Gastroesophageal sphincter (tissue), 4 donors: ENCODE data around the gene SHTN1. TPM values are rescaled to one million over a fixed set of nuclear protein-coding genes. Genes with fewer than 3 reads are reported as not detected.

Experiments used
- ATAC-seq: fragments of 150-250 bp; one replicate; pipeline ENCODE4 v1.9.1; 2016; ENCODE audit warnings: mild to moderate bottlenecking, moderate library complexity
- H3K27ac ChIP-seq, 4 donors: fragments of 200-600 bp; sonication (generic) in 3 of 4; 1 replicate in 3 of 4; 2 replicates in 1 of 4; pipeline ENCODE4 v1.5.1; 2016 to 2019
- H3K27me3 ChIP-seq: fragments of 200-600 bp; sonication (generic); one replicate; pipeline ENCODE4 v1.5.1; 2019
- H3K36me3 ChIP-seq, 2 donors: fragments of 200-600 bp; sonication (generic); one replicate each; pipeline ENCODE4 v1.5.1; 2019; ENCODE audit warnings: control low read depth in 1 of 2
- H3K4me1 ChIP-seq, 3 donors: fragments of 200-600 bp; sonication (generic); 1 replicate in 2 of 3; 2 replicates in 1 of 3; pipeline ENCODE4 v1.5.1; 2016 to 2019; ENCODE audit warnings: control low read depth in 2 of 3
- H3K4me3 ChIP-seq, 2 donors: fragments of 200-600 bp; sonication (generic); one replicate each; pipeline ENCODE4 v1.5.1; 2019; ENCODE audit warnings: mild to moderate bottlenecking in 1 of 2, moderate library complexity in 1 of 2
- H3K9me3 ChIP-seq, 3 donors: fragments of 200-600 bp; sonication (generic); one replicate each; pipeline ENCODE4 v1.5.1; 2017 to 2019; ENCODE audit warnings: control low read depth in 2 of 3
- EP300 ChIP-seq: sonication (generic); formaldehyde crosslinking; IDR thresholded peaks from one replicate; pipeline ENCODE4 v1.6.1; 2017; ENCODE audit warnings: antibody characterized with exemption, mild to moderate bottlenecking
- POLR2A ChIP-seq, 2 donors: fragments of 450-650 bp; IDR thresholded peaks; one replicate each; pipeline ENCODE4 v1.6.1; 2017; ENCODE audit warnings: antibody characterized with exemption in 2 of 2, mild to moderate bottlenecking in 2 of 2, moderate library complexity in 1 of 2
- POLR2AphosphoS5 ChIP-seq: sonication (generic); formaldehyde crosslinking; IDR thresholded peaks from one replicate; pipeline ENCODE4 v1.6.1; 2017; ENCODE audit warnings: antibody characterized with exemption
- WGBS, 2 donors: methylation state at CpG; one replicate each; pipeline ENCODE4 v1.1.5; 2018; ENCODE audit warnings: low coverage in 1 of 2; 5-methylcytosine and 5-hydroxymethylcytosine counted together
- total RNA-seq, 4 donors: library from RNA; depleted of rRNA; stranded (reverse); fragments of >200 nt; gene quantifications; one replicate each; pipeline ENCODE4 v1.1.0, GENCODE V29; 2016
- TF ChIP-seq, protein P1 (sequence below), 4 experiments: fragments of 200-600 bp in 2 of 4; fragments of 450-650 bp in 2 of 4; sonication (generic) in 1 of 4; IDR thresholded peaks; one replicate each; pipeline ENCODE4 v1.5.1; 2017 to 2019; ENCODE audit warnings: antibody characterized with exemption in 4 of 4, mild to moderate bottlenecking in 2 of 4, moderate library complexity in 2 of 4

Gene SHTN1
- total RNA-seq, 4 donors from 2014 or later, result 4.3 to 9.2 (median 6.3) TPM

DNA sequence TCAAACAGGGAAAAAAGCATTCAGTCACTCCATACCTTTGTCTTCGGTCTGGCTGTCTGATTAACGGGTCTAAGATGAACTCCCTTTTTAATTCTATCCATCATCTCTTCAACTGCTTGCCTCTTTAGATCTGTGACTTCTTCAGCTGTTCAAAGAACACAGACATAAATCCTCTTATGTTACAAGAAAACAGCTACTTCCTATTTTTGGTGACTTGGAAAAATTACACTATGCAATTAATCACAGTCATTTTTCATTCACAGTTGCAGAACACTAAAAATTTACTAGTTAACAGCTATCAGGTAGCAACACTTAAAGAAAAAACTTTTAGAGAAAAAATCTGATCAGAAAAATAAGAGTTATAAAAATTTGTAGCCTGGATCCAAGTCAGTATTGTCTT, 89.6 kb downstream of the SHTN1 start:
- no peak for ATAC-seq
- no peaks in the 10 kb centered on the region for H3K27me3 ChIP-seq
- 56 to 66% methylated on average over 2 of the region's 2 CpGs for WGBS, 2 donors
- no peaks in the 10 kb centered on the region for H3K4me1 ChIP-seq
- peaks cover 0 to 34% of the 10 kb centered on the region in 2 donors for H3K36me3 ChIP-seq
- H3K27ac ChIP-seq, result no peak overlapping the region
- H3K9me3 ChIP-seq, result no peaks in the 10 kb centered on the region
- no peak overlapping the region for H3K4me3 ChIP-seq
- TF ChIP-seq, protein P1, sequence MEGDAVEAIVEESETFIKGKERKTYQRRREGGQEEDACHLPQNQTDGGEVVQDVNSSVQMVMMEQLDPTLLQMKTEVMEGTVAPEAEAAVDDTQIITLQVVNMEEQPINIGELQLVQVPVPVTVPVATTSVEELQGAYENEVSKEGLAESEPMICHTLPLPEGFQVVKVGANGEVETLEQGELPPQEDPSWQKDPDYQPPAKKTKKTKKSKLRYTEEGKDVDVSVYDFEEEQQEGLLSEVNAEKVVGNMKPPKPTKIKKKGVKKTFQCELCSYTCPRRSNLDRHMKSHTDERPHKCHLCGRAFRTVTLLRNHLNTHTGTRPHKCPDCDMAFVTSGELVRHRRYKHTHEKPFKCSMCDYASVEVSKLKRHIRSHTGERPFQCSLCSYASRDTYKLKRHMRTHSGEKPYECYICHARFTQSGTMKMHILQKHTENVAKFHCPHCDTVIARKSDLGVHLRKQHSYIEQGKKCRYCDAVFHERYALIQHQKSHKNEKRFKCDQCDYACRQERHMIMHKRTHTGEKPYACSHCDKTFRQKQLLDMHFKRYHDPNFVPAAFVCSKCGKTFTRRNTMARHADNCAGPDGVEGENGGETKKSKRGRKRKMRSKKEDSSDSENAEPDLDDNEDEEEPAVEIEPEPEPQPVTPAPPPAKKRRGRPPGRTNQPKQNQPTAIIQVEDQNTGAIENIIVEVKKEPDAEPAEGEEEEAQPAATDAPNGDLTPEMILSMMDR (IDR thresholded peaks at IDR 0.05), result no peak
- TF ChIP-seq POLR2AphosphoS5 (no peak), POLR2A (IDR thresholded peaks at IDR 0.05) (no peak), EP300 (no peak)

DNA sequence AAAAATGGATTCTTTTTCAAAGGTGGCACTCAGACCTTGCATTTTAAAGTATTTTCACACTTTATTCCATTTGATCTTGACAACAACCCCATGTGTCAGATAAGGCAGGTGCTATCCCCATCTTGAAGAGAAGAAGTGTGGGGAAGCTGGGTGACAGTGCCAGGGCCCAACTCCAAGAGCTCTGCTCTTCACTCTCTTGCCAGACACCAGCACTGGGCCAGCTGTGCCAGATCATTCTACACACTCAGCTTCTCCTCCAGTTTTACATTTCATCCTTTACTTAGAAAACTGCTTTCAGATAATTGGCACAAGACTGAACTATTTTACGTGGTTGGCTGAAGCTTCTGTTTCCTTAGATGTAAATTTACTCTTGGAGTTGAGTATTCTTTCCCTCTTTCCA, 91.3 kb downstream of the SHTN1 start:
- TF ChIP-seq POLR2AphosphoS5 (no peak), EP300 (no peak), POLR2A (IDR thresholded peaks at IDR 0.05) (no peak)
- TF ChIP-seq, protein P1 (IDR thresholded peaks at IDR 0.05), result no peak
- H3K9me3 ChIP-seq, result no peaks in the 10 kb centered on the region
- ATAC-seq, result no peak
- H3K27me3 ChIP-seq, result no peaks in the 10 kb centered on the region
- no peak overlapping the region for H3K27ac ChIP-seq
- H3K36me3 ChIP-seq, result peaks cover 0 to 30% of the 10 kb centered on the region in 2 donors
- no peaks in the 10 kb centered on the region for H3K4me1 ChIP-seq
- WGBS, 2 donors, result 60 to 73% methylated on average over 1 of the region's 1 CpG
- H3K4me3 ChIP-seq, result no peak overlapping the region

DNA sequence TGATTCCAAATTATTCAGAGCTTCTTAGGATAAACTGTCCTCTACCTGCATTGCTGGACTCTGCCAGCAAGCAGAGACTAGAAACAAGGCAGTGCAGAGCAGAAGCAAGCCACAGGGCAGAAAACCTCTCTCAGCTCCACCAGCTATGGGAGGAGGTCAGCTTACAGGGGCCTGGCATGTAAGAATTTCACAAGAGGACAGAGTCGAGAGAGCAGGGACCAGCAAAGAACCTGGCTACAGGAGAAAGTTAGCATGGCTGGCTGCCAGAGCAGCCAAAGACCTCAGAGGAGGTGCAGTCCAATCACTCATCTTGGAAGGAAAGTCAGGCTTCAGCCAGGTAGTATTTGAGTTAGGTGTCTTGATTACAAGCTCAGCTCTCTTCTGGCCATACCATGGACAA, 92.8 kb downstream of the SHTN1 start:
- no peak for ATAC-seq
- Histone ChIP-seq H3K36me3 (peaks cover 0 to 30% of the 10 kb centered on the region in 2 donors), H3K27ac (no peak overlapping the region), H3K27me3 (no peaks in the 10 kb centered on the region), H3K9me3 (no peaks in the 10 kb centered on the region), H3K4me3 (no peak overlapping the region), H3K4me1 (no peaks in the 10 kb centered on the region)
- 17 to 67% methylated on average over 1 of the region's 1 CpG for WGBS, 2 donors
- no peak for TF ChIP-seq EP300

DNA sequence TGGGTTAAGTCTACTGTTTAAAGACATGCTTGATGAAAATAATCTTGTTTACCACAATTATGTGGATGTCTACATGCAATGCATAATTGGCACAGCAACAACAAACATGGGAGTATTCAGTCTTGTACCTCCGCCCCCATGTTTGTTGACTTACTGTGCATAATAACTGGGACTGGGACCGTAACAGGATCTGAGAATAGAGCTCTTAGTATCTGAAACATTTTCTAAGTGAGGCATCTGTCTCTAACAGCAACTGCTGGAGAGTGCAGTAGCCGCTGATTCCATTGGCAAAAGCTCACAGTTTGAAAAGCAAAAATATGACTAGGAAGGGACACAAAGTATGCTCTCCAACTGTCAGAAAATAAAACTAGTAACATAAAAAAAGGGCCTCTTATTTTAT, 94.1 kb downstream of the SHTN1 start:
- TF ChIP-seq EP300, result no peak
- TF ChIP-seq POLR2AphosphoS5, result no peak
- TF ChIP-seq, protein P1 (IDR thresholded peaks at IDR 0.05), result no peak
- TF ChIP-seq POLR2A (IDR thresholded peaks at IDR 0.05), result no peak
- ATAC-seq, result no peak
- no peak overlapping the region for H3K27ac ChIP-seq
- no peak overlapping the region for H3K4me3 ChIP-seq
- no peaks in the 10 kb centered on the region for H3K9me3 ChIP-seq
- no peaks in the 10 kb centered on the region for H3K4me1 ChIP-seq
- peaks cover 0 to 32% of the 10 kb centered on the region in 2 donors for H3K36me3 ChIP-seq
- no peaks in the 10 kb centered on the region for H3K27me3 ChIP-seq
- WGBS, 2 donors, result 50 to 58% methylated on average over 1 to 3 of the region's 3 CpGs

DNA sequence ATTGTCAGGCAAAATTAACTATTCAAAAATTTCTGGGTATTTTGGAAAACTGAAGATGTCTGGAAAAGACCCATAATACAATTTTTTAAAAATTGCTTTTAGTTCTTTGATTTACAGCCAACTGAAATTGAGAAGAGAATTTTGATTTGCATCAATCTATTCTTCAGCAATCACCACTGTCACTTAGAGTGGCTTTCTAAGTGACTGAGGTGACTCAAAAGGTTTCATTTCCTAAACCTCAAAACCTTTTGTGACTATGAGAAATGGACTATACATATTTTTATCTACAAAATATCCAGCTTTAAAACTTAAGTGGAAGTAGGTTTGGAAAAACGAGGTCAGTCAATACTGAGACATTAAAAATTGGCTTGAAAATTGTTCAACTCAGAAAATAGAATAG, 95.7 kb downstream of the SHTN1 start:
- Histone ChIP-seq H3K9me3 (no peaks in the 10 kb centered on the region), H3K4me3 (no peak overlapping the region), H3K27ac (no peak overlapping the region), H3K4me1 (no peaks in the 10 kb centered on the region), H3K27me3 (no peaks in the 10 kb centered on the region), H3K36me3 (peaks cover 0 to 23% of the 10 kb centered on the region in 2 donors)
- 80 to 91% methylated on average over 1 of the region's 1 CpG for whole genome bisulfite sequencing, 2 donors
- ATAC-seq, result no peak
- TF ChIP-seq, protein P1 (IDR thresholded peaks at IDR 0.05), result no peak
